ENCODE measurements around the gene LRMDA.

- TF ChIP-seq CTCF (IDR thresholded peaks at IDR 0.05) (no peak), POLR2A (IDR thresholded peaks at IDR 0.05) (no peak), POLR2AphosphoS5 (IDR thresholded peaks at IDR 0.05) (no peak)
Observed at GRCh38 chr10:75623310-75624093, 192.1 kb downstream of the LRMDA start.
